DND-41 (cell line): ENCODE data around the gene SLC16A10.

Source experiments
- ATAC-seq: fragments of 200-7000 bp; cut with Tn5 transposase; 3 replicates; pipeline ENCODE4 v1.9.1; 2021; ENCODE audit warnings: low read depth; ENCODE audit not compliant: insufficient read depth
- DNase-seq: peaks from one replicate; pipeline ENCODE4 v3.0.0-alpha.2; 2020
- H2AFZ ChIP-seq: 2 replicates; pipeline ENCODE4 v1.6.0; 2012; ENCODE audit warnings: low read depth, low read length
- H3K27ac ChIP-seq: 2 replicates; pipeline ENCODE4 v1.5.1; 2012; ENCODE audit warnings: low read length, inconsistent platforms
- H3K27me3 ChIP-seq: fragments of 200-600 bp; sonication (generic); 2 replicates; pipeline ENCODE4 v1.6.0; 2012; ENCODE audit warnings: low read length, mild to moderate bottlenecking, inconsistent platforms; ENCODE audit not compliant: insufficient read depth, poor library complexity
- H3K36me3 ChIP-seq: 2 replicates; pipeline ENCODE4 v1.5.1; 2012; ENCODE audit warnings: low read length, inconsistent platforms; ENCODE audit not compliant: insufficient read depth
- H3K4me1 ChIP-seq: 2 replicates; pipeline ENCODE4 v1.5.1; 2012; ENCODE audit warnings: mild to moderate bottlenecking, low read length; ENCODE audit not compliant: insufficient read depth
- H3K4me2 ChIP-seq: 2 replicates; pipeline ENCODE4 v1.6.0; 2012; ENCODE audit warnings: mild to moderate bottlenecking, moderate library complexity, low read length, inconsistent platforms; ENCODE audit not compliant: insufficient read depth
- H3K4me3 ChIP-seq, 2 experiments: fragments of 200-600 bp in 1 of 2; shearing (Covaris generic) in 1 of 2; 2 replicates each; pipeline ENCODE4 v1.5.1; 2012 to 2016; ENCODE audit warnings: inconsistent platforms in 2 of 2, low read length in 2 of 2, mild to moderate bottlenecking in 2 of 2, low read depth in 1 of 2, moderate library complexity in 1 of 2
- H3K79me2 ChIP-seq: 2 replicates; pipeline ENCODE4 v1.6.0; 2012; ENCODE audit warnings: low read length, inconsistent platforms; ENCODE audit not compliant: insufficient read depth
- H3K9ac ChIP-seq: 2 replicates; pipeline ENCODE4 v1.6.0; 2012; ENCODE audit warnings: low read depth, mild to moderate bottlenecking, inconsistent platforms, low read length, moderate library complexity
- H3K9me3 ChIP-seq: 2 replicates; pipeline ENCODE4 v1.5.1; 2012; ENCODE audit warnings: low read length, moderate library complexity, mild to moderate bottlenecking, inconsistent platforms; ENCODE audit not compliant: insufficient read depth, severe bottlenecking
- H4K20me1 ChIP-seq: 2 replicates; pipeline ENCODE4 v1.6.0; 2012; ENCODE audit warnings: low read length; ENCODE audit not compliant: insufficient read depth
- EZH2 ChIP-seq: IDR thresholded peaks from 3 replicates; pipeline ENCODE4 v1.6.1; 2012; ENCODE audit warnings: borderline replicate concordance, low read depth, mild to moderate bottlenecking, moderate library complexity, low read length, inconsistent platforms; ENCODE audit not compliant: severe bottlenecking
- TF ChIP-seq, protein P1 (sequence below): IDR thresholded peaks from 2 replicates; pipeline ENCODE4 v1.5.1; 2012; ENCODE audit warnings: borderline replicate concordance, low read length, moderate library complexity, mild to moderate bottlenecking; ENCODE audit not compliant: poor library complexity, severe bottlenecking; ENCODE audit errors: extremely low read depth

SLC16A10 gene

DNA sequence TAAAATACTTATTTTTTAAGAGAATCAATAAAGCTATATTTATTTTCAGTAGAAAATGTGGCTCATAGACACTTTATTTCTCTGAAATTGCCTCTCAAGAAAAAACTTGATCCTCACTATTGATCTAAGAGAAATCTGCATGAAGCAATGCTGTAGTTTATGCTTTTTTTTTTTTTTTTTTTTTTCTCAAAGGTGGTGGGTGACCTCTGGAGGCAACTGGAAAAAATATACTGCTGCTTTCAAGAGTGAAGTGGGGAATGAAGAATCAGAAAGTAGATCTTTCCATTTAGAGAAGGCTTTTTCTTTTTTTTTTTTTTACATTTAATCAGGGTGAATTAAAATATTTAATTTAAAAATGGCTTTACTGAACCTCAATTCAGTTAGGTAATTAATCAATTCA is 169.3 kb downstream of the SLC16A10 start:
- no peak overlapping the region for H3K9ac ChIP-seq
- DNase-seq (no peak), ATAC-seq (no peak)
- H4K20me1 ChIP-seq, result no peaks in the 10 kb centered on the region
- H2AFZ ChIP-seq, result no peak overlapping the region
- H3K4me2 ChIP-seq, result no peak overlapping the region
- no peaks in the 10 kb centered on the region for H3K27me3 ChIP-seq
- TF ChIP-seq, protein P1, sequence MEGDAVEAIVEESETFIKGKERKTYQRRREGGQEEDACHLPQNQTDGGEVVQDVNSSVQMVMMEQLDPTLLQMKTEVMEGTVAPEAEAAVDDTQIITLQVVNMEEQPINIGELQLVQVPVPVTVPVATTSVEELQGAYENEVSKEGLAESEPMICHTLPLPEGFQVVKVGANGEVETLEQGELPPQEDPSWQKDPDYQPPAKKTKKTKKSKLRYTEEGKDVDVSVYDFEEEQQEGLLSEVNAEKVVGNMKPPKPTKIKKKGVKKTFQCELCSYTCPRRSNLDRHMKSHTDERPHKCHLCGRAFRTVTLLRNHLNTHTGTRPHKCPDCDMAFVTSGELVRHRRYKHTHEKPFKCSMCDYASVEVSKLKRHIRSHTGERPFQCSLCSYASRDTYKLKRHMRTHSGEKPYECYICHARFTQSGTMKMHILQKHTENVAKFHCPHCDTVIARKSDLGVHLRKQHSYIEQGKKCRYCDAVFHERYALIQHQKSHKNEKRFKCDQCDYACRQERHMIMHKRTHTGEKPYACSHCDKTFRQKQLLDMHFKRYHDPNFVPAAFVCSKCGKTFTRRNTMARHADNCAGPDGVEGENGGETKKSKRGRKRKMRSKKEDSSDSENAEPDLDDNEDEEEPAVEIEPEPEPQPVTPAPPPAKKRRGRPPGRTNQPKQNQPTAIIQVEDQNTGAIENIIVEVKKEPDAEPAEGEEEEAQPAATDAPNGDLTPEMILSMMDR, result no peak
- TF ChIP-seq EZH2, result no peak
- H3K27ac ChIP-seq, result no peak overlapping the region
- H3K79me2 ChIP-seq, result peaks cover 21% of the 10 kb centered on the region
- H3K4me3 ChIP-seq, result no peak overlapping the region
- H3K9me3 ChIP-seq, result no peaks in the 10 kb centered on the region
- H3K36me3 ChIP-seq, result no peaks in the 10 kb centered on the region
- peaks cover 24% of the 10 kb centered on the region for H3K4me1 ChIP-seq

- DNase-seq (no peak), ATAC-seq (no peak)
- Histone ChIP-seq H2AFZ (peak overlapping the region; percentile 78), H3K9me3 (no peaks in the 10 kb centered on the region), H3K4me3 (no peak overlapping the region), H3K4me1 (peaks cover 31% of the 10 kb centered on the region), H3K9ac (no peak overlapping the region), H3K79me2 (peaks cover 27% of the 10 kb centered on the region), H4K20me1 (no peaks in the 10 kb centered on the region), H3K27me3 (no peaks in the 10 kb centered on the region), H3K27ac (no peak overlapping the region), H3K36me3 (no peaks in the 10 kb centered on the region), H3K4me2 (no peak overlapping the region)
- no peak for TF ChIP-seq EZH2
- TF ChIP-seq, protein P1, result no peak
Observed at GRCh38 chr6:111258010-111258409, 170.7 kb downstream of the SLC16A10 start.

DNA sequence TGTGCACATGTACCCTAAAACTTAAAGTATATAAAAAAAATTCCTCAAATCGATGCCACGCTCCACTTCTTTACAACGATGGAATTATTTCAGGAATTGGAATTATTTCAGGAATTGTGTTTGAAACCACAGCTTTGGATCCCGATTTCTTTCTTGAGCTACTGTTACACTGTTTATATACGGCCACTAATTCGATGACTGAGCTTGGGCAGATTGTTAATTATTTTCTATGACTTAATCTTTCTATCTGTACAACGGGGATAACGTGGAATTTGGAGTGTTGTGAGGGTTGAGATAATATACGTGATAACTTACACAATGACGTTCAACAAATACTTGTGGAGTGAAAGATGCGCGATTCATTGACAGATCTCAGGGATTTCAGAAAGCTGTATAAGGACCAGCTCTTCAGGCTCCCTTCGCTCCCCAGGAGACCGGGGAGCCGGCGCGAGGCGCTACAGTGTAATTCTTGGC is 171.3 kb downstream of the SLC16A10 start:
- peak overlapping the region; percentile 78 for H2AFZ ChIP-seq
- no peaks in the 10 kb centered on the region for H4K20me1 ChIP-seq
- no peak for ATAC-seq
- peak overlapping the region; percentile 66 for H3K9ac ChIP-seq
- peaks cover 2% of the 10 kb centered on the region; the same call in 1 of the 2 replicates for H3K36me3 ChIP-seq
- no peaks in the 10 kb centered on the region for H3K9me3 ChIP-seq
- H3K27ac ChIP-seq, result peak overlapping the region; percentile 63
- no peaks in the 10 kb centered on the region for H3K27me3 ChIP-seq
- H3K4me1 ChIP-seq, result peaks cover 31% of the 10 kb centered on the region
- H3K4me2 ChIP-seq, result peak overlapping the region; percentile 70
- peak overlapping the region in 1 of 2 experiments; percentile 84; a peak in 2 of 4 replicates for H3K4me3 ChIP-seq
- peaks cover 29% of the 10 kb centered on the region for H3K79me2 ChIP-seq
- no peak for DNase-seq
- TF ChIP-seq EZH2, result no peak

- H3K4me3 ChIP-seq, result peak overlapping the region; percentile 69 to 84; a peak in 3 of 4 replicates
- H3K9me3 ChIP-seq, result no peaks in the 10 kb centered on the region
- H3K36me3 ChIP-seq, result peaks cover 8% of the 10 kb centered on the region
- H3K9ac ChIP-seq, result peak overlapping the region; percentile 66
- peak overlapping the region; percentile 63 for H3K27ac ChIP-seq
- peaks cover 31% of the 10 kb centered on the region for H3K4me1 ChIP-seq
- H4K20me1 ChIP-seq, result no peaks in the 10 kb centered on the region
- no peaks in the 10 kb centered on the region for H3K27me3 ChIP-seq
- no peak for TF ChIP-seq EZH2
- TF ChIP-seq, protein P1, result peak; percentile 98
- peak overlapping the region; percentile 78 for H2AFZ ChIP-seq
- peak overlapping the region; percentile 70 for H3K4me2 ChIP-seq
- peak; percentile 97 for ATAC-seq
- peak; percentile 99 for DNase-seq
- peaks cover 31% of the 10 kb centered on the region for H3K79me2 ChIP-seq
Observed at GRCh38 chr6:111259089-111259831, 172.0 kb downstream of the SLC16A10 start.
